Hepatocyte (in vitro differentiated cells): ENCODE results near the gene HLA-DMB.

Source experiments
- EZH2 ChIP-seq: fragments of 200-600 bp; sonication (generic); IDR thresholded peaks from 2 replicates; pipeline ENCODE4 v1.6.1; 2016; ENCODE audit warnings: antibody characterized with exemption, mild to moderate bottlenecking, borderline replicate concordance
- EZH2phosphoT487 ChIP-seq: fragments of 200-600 bp; sonication (generic); IDR thresholded peaks from one replicate; pipeline ENCODE4 v1.6.1; 2018; ENCODE audit warnings: antibody characterized with exemption, mild to moderate bottlenecking, low read depth, moderate library complexity; ENCODE audit not compliant: unreplicated experiment, severe bottlenecking
- TF ChIP-seq, protein P1 (sequence below): fragments of 200-600 bp; sonication (generic); IDR thresholded peaks from 2 replicates; pipeline ENCODE4 v1.5.1; 2016; ENCODE audit warnings: antibody characterized with exemption, mild to moderate bottlenecking; ENCODE audit not compliant: poor library complexity

DNA sequence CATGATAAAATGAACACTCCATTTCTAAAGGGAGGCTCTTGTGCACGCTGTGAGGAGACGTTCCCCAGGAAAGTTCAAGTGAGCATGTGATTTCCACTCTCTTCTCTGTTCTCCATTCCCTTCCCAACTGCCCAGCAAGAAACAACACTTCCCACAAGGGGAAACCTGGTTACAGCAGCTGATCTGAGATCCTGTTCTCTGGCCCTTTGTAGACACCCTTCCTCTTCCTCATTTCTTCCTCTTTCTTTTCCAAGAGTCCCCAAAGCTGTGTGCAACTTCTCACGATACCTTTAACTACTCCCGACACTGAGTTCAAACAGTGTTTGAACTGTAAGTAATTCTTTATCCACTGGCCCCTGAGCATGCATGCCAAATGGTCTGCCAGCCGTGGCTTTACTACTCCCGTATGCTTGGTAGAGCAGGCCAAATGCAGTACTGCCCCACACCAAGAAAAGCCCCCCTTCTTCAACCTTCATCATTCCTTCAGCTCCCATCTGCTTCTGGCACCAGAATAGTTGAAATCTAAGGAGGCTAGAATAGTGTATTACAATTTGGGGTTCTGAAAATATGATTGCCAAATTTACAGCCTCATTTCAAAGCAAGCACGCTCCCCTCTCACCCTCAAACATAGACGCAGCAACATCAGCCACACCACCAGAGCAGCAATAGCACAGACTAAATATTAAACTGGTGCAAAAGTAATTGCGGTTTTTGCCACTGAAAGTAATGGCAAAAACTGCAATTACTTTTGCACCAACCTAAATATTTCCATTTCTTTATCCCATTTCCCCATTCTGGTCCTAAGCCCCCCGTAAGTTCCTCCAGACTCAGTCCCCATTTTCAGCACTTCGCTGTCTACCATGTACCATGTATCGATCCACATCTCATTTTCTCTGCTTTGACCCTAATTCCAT lies 4.3 kb downstream of the HLA-DMB start:
- TF ChIP-seq, protein P1, sequence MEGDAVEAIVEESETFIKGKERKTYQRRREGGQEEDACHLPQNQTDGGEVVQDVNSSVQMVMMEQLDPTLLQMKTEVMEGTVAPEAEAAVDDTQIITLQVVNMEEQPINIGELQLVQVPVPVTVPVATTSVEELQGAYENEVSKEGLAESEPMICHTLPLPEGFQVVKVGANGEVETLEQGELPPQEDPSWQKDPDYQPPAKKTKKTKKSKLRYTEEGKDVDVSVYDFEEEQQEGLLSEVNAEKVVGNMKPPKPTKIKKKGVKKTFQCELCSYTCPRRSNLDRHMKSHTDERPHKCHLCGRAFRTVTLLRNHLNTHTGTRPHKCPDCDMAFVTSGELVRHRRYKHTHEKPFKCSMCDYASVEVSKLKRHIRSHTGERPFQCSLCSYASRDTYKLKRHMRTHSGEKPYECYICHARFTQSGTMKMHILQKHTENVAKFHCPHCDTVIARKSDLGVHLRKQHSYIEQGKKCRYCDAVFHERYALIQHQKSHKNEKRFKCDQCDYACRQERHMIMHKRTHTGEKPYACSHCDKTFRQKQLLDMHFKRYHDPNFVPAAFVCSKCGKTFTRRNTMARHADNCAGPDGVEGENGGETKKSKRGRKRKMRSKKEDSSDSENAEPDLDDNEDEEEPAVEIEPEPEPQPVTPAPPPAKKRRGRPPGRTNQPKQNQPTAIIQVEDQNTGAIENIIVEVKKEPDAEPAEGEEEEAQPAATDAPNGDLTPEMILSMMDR = no peak
- no peak for TF ChIP-seq EZH2phosphoT487
- TF ChIP-seq EZH2 = no peak
